ENCODE results near the gene TENT4A.

Gene TENT4A

DNA sequence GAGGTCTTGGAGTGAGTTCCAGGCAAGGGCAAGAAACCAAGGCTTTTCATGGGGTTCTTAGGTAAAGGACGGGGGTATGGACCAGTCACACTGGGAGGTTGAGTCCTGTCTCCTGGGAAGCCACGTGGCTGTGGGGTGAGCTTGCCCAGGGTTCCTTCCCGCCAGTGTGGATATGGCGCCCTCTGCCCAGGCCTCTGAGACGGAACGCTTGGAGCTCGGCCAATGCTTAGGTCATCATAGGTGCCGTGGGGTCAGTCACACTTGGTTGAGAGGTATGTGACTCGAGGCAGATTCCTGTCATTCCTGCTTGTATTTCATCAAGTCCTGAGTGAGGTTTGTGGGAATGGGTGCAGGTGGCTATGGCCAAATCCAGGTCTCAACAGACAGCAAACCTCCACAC is 46.2 kb downstream of the TENT4A start:
- H3K79me2 ChIP-seq = no peaks in the 10 kb centered on the region
- no peak overlapping the region for H3K4me3 ChIP-seq (ENCODE audit: low read depth, low read length)
- H3K27me3 ChIP-seq (ENCODE audit: control insufficient read depth, insufficient read depth, low read length) = no peaks in the 10 kb centered on the region
- H3K4me1 ChIP-seq = peaks cover 6% of the 10 kb centered on the region
- H3K27ac ChIP-seq = no peak overlapping the region
- H2AFZ ChIP-seq = no peak overlapping the region
- H3K36me3 ChIP-seq (ENCODE audit: control insufficient read depth, insufficient read depth, low read length) = no peaks in the 10 kb centered on the region
- H3K4me2 ChIP-seq (ENCODE audit: low read length) = no peak overlapping the region
- H3K9me3 ChIP-seq (ENCODE audit: control insufficient read depth, low read length) = no peaks in the 10 kb centered on the region
- TF ChIP-seq, protein P1, sequence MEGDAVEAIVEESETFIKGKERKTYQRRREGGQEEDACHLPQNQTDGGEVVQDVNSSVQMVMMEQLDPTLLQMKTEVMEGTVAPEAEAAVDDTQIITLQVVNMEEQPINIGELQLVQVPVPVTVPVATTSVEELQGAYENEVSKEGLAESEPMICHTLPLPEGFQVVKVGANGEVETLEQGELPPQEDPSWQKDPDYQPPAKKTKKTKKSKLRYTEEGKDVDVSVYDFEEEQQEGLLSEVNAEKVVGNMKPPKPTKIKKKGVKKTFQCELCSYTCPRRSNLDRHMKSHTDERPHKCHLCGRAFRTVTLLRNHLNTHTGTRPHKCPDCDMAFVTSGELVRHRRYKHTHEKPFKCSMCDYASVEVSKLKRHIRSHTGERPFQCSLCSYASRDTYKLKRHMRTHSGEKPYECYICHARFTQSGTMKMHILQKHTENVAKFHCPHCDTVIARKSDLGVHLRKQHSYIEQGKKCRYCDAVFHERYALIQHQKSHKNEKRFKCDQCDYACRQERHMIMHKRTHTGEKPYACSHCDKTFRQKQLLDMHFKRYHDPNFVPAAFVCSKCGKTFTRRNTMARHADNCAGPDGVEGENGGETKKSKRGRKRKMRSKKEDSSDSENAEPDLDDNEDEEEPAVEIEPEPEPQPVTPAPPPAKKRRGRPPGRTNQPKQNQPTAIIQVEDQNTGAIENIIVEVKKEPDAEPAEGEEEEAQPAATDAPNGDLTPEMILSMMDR (IDR thresholded peaks at IDR 0.05) = no peak
- no peak overlapping the region for H3K9ac ChIP-seq

DNA sequence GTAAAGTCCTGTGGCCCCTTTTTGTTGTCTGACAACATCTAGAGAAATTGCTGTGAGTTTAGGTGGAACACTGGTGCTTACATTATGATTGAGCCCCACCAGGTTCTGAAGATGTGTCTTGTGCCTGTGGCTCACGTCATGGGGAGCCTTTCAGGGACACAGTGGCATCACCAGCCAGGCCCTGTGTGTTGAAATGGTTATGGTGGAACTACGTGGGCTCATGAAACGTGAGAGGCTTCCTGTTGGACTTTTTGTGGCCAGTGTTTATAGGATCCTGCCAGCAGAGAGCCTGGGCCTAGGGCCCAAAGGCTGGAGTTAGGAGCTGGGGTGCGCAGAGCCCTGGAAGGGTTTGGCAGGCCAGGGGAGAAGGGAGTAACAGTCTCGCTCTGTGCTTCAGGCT is 46.8 kb downstream of the TENT4A start:
- no peaks in the 10 kb centered on the region for H3K36me3 ChIP-seq (ENCODE audit: control insufficient read depth, insufficient read depth, low read length)
- TF ChIP-seq, protein P1 (IDR thresholded peaks at IDR 0.05) = no peak

DNA sequence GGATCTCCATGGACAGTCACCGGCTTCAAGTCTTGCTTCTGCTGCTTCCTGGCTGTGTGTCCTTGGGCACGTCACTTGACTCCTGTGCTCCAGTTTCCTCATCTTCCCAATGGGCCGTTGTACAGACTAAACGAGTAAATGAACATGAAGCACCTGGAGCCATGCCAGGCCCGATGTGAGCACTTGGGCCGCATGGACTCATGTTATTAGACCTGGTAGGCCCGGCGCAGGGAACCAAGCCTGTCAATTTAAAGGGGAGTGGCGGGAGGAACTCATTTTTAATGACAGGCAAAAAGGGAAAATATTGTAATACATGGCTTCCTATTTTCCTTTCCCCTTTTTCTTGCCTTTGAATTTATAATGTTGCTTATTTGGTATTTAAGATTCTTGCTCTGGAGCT is 47.5 kb downstream of the TENT4A start:
- H3K4me3 ChIP-seq (ENCODE audit: low read depth, low read length) = no peak overlapping the region
- H3K4me1 ChIP-seq = peaks cover 6% of the 10 kb centered on the region
- no peaks in the 10 kb centered on the region for H3K9me3 ChIP-seq (ENCODE audit: control insufficient read depth, low read length)
- H3K27ac ChIP-seq = no peak overlapping the region
- no peaks in the 10 kb centered on the region for H3K36me3 ChIP-seq (ENCODE audit: control insufficient read depth, insufficient read depth, low read length)
- H3K4me2 ChIP-seq (ENCODE audit: low read length) = no peak overlapping the region
- TF ChIP-seq, protein P1 (IDR thresholded peaks at IDR 0.05) = no peak
- H3K79me2 ChIP-seq = no peaks in the 10 kb centered on the region
- no peak overlapping the region for H3K9ac ChIP-seq
- no peak overlapping the region for H2AFZ ChIP-seq
- H3K27me3 ChIP-seq (ENCODE audit: control insufficient read depth, insufficient read depth, low read length) = no peaks in the 10 kb centered on the region

More for the DNA sequence above, 46.8 kb downstream of the TENT4A start:
- H2AFZ ChIP-seq = no peak overlapping the region
- H3K79me2 ChIP-seq = no peaks in the 10 kb centered on the region
- H3K4me1 ChIP-seq = peaks cover 6% of the 10 kb centered on the region
- no peak overlapping the region for H3K4me3 ChIP-seq (ENCODE audit: low read depth, low read length)
- no peaks in the 10 kb centered on the region for H3K9me3 ChIP-seq (ENCODE audit: control insufficient read depth, low read length)
- H3K4me2 ChIP-seq (ENCODE audit: low read length) = no peak overlapping the region
- no peak overlapping the region for H3K27ac ChIP-seq
- H3K27me3 ChIP-seq (ENCODE audit: control insufficient read depth, insufficient read depth, low read length) = no peaks in the 10 kb centered on the region
- no peak overlapping the region for H3K9ac ChIP-seq

DNA sequence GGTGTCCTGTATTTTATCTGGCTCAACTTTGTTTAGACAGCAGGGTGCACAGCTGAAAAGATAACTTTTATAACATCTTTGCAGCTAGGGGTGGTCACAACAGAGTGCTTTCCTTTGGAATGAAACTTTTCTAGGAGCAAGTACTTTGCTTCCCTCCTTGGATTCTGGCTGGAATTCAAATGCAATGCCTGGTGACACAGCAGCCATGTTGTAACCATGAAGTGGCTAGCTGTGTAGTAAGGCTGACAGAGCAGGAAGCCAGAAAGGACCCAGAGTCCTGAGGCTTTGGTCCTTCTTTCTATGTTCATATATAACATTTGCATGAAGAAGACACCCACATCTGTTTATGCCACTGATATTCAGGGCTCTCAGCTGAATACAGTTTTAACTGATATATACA is 48.1 kb downstream of the TENT4A start:
- Histone ChIP-seq H3K27ac (no peak overlapping the region), H3K36me3 (ENCODE audit: control insufficient read depth, insufficient read depth, low read length) (no peaks in the 10 kb centered on the region), H3K79me2 (no peaks in the 10 kb centered on the region), H3K9ac (no peak overlapping the region), H2AFZ (no peak overlapping the region), H3K27me3 (ENCODE audit: control insufficient read depth, insufficient read depth, low read length) (no peaks in the 10 kb centered on the region), H3K4me1 (peaks cover 6% of the 10 kb centered on the region), H3K9me3 (ENCODE audit: control insufficient read depth, low read length) (no peaks in the 10 kb centered on the region), H3K4me3 (ENCODE audit: low read depth, low read length) (no peak overlapping the region), H3K4me2 (ENCODE audit: low read length) (no peak overlapping the region)
- TF ChIP-seq, protein P1 (IDR thresholded peaks at IDR 0.05) = no peak

DNA sequence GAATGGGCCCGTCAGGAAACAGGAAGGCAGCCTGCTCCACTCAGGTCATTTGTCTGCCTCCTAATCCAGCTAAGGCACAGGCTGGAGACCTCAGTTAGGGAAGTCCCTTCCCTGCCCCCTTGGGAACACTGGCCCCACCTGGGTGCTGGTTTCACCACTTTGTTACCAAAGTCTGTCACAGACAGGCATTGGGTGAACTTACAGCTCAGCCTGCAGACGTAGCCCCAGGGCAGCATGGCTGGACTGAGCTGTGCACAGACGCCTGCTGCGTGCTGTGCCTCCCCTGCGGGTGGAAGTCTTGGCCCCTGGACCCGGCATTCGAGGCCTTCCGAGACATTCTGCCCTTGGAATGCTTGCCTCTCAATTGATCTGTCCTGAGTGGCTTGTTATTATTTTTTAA is 48.9 kb downstream of the TENT4A start:
- Histone ChIP-seq H3K4me3 (ENCODE audit: low read depth, low read length) (no peak overlapping the region), H3K4me2 (ENCODE audit: low read length) (no peak overlapping the region), H3K4me1 (peaks cover 6% of the 10 kb centered on the region), H3K79me2 (no peaks in the 10 kb centered on the region), H3K9me3 (ENCODE audit: control insufficient read depth, low read length) (no peaks in the 10 kb centered on the region), H3K27me3 (ENCODE audit: control insufficient read depth, insufficient read depth, low read length) (no peaks in the 10 kb centered on the region), H3K9ac (no peak overlapping the region), H3K27ac (no peak overlapping the region), H2AFZ (no peak overlapping the region), H3K36me3 (ENCODE audit: control insufficient read depth, insufficient read depth, low read length) (no peaks in the 10 kb centered on the region)
- TF ChIP-seq, protein P1 (IDR thresholded peaks at IDR 0.05) = no peak

Data from parathyroid adenoma (tissue), 2 donors.